Stimulated activated CD4-positive, alpha-beta T cell treated with anti-CD3 and anti-CD28 coated beads, Interleukin-1b, Interleukin-23, amount 100 ng/mL, for 4 hours (primary cell): Measurements from ENCODE around the gene NLK.

Experiments
- DNase-seq, 2 donors: peaks; one replicate each; pipeline ENCODE4 v3.0.0-alpha.2; 2020; ENCODE audit warnings: low read depth in 2 of 2

Gene NLK

DNA sequence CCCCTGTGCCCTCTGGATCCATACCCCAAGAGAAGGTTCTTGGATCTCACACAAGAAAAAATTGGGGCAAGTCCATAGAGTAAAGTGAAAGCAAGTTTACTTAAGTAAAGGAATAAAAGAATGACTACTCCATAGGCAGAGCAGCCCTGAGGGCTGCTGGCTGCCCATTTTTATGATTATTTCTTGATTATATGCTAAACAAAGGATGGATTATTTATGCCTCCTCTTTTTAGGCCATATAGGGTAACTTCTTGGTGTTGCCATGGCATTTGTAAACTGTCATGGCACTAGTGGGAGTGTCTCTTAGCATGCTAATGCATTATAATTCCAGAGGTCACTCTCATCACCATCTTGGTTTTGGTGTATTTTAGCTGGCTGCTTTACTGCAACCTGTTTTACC lies 70.8 kb downstream of the NLK start:
- no peak for DNase-seq

- no peak for DNase-seq
Observed at GRCh38 chr17:28115046-28115445, 72.6 kb downstream of the NLK start.

GRCh38 chr17:28117304-28117703 lies 74.8 kb downstream of the NLK start:
- no peak for DNase-seq

- DNase-seq, result no peak
Observed at GRCh38 chr17:28118362-28118761, 75.9 kb downstream of the NLK start.

DNA sequence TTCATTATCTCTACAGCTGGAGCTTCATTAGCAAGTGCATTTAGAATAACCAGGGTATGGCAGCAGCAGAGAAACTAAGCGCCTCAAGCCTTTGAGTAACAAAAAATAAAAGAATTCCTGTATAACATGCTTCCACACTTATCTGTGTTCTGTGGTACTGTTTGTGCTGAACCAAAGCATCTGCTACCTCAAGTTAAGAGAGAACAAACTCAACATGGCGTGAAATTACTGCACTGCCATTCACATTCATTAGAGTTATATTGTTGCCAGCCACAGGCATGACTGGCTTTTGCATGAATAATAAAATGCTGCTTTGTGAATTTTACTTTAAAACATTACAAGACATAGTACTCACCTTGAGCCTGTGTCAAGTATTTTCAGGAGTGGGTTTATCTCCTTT lies 76.6 kb downstream of the NLK start:
- no peak for DNase-seq

- DNase-seq, result no peak
Observed at GRCh38 chr17:28119560-28119959, 77.1 kb downstream of the NLK start.

GRCh38 chr17:28120766-28121165 lies 78.3 kb downstream of the NLK start:
- DNase-seq, result no peak

GRCh38 chr17:28124962-28125361 lies 82.5 kb downstream of the NLK start:
- no peak for DNase-seq

DNA sequence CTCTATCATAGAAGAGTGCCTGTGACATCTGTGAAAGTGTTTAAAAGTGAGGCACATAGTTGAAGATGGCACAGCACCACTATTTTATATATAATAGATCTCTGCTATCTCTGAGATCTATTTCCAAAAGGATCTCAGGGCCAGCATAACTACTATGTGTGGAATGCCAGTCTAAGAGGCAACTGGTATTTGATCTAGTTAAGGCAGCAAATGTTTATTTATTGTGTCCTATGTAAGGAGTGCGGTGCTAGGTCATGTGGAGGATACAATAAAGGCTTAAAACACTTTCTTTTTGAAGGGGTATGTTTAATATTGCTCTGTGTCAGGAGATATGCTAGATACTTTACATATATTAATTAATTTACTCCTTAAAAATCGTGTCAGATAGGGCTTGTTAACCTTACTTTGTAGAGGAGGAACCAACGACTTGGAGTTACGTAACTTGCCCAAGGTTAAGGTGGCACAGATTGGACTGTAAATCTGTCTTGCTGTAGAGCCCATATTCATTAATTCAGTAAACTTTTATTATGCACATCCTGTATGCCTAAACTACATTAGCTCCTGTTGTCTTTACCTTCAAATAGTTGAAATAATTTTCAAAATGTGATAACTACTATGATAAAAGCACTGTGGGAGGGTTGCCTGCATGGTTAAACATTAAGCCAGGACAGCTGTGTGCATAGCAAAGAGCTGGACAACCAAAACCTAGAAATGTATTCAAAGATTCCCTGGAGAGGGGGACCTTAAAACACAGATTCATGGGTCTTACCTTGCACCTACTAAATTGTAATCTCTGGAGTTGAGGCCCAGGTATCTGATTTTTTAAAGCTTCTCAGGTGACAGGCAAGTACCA lies 83.3 kb downstream of the NLK start:
- DNase-seq, result no peak

DNA sequence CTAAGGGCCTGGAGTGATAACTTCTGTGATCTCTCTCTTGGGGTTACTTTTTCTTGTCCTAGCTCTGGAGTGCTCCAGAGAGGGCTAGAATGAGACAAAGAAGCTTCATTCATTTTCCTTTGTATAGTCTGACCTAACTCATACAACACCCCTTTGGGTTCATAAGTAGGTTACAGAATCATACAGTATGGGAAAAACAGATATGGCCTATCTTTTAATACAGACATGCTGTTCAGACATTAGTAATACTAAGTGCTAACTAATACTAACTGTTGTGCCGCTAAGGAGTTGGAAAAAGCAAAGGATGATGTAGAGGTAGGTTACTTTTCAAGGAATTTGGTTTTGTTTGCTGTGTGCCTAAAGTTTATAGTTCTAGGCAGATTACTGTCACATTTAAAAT lies 84.7 kb downstream of the NLK start:
- DNase-seq, result no peak

GRCh38 chr17:28128779-28129178 lies 86.3 kb downstream of the NLK start:
- no peak for DNase-seq

DNA sequence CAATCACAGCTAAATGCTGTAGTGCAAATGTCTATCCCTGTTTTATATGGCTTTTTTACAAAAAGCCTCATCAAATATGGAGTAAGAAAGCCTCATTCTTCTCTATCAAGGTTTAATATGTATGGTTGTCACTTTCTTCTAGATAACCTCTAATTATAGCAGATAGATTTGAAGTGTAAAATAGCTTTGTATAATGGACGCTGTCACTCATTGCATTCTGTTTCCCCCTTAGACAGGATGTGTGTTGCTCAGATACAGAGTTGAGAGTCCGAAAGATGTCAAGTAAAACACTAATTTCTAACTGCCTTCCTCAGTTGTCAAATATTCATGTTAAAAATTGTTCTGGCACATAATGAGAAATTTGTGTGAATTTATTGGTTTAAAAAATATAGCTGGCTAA lies 88.0 kb downstream of the NLK start:
- DNase-seq, result no peak

DNA sequence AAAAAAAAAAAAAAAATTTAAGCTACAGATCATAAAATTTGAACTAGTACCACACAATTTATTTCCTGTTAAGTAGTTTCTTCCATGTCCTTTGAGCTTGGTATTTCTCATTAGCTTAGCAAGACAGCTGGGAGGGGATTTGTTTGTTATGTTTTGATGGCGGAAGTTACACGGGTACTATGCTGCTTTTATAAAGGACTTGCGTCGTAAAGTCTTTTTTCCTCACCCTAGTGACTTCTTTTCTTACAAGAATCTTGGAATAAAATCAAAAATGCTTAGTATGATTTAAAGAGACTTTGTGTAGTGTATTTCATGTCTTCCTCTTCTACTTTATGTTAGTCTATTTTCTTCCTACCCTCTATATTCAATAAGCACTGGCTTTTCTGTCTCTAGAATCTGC lies 89.1 kb downstream of the NLK start:
- DNase-seq, result no peak

GRCh38 chr17:28133562-28133970 lies 91.1 kb downstream of the NLK start:
- DNase-seq, result no peak

DNA sequence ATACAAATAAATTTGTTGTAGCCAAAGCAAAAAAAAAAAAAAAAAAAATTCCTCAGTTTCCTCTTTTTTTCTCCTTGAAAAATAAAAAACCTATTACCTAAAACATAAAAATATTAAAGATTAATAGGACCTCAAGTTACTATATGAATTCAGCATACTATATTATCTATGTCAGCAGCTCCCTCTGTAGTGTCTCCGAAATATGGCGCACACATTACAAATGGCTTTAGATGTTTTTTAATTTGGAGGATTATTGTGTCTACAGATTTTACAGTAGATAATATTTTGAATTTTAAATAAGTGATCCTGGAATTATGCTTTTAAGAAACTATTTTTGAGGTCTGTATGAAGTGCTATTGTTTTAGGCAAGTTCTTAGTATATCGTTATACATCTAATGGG lies 94.4 kb downstream of the NLK start:
- DNase-seq, result no peak

GRCh38 chr17:28139822-28140221 lies 97.3 kb downstream of the NLK start:
- DNase-seq, result no peak

- no peak for DNase-seq
Observed at GRCh38 chr17:28141313-28141712, 98.8 kb downstream of the NLK start.

- DNase-seq, result no peak
Observed at GRCh38 chr17:28141773-28142172, 99.3 kb downstream of the NLK start.

DNA sequence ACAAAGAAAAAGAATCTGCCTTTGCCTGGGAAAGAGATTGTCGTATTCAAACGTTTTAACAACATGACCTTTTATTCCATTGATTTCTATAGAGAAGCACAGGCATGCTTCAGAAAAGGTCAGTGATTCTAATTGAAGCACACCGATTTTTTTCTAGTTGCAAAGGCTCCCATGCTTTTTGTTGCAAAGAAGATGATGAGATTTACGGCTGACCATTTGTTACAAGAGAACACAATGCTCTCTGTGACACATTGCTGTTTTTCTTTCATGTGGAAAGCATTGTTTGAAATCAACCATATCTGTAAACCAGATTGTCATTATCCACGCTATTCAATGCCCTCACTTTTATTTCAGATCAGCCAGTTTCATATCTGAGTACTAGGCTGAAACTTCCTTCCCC lies 99.8 kb downstream of the NLK start:
- DNase-seq, result no peak

GRCh38 chr17:28144019-28144418 lies 101.5 kb downstream of the NLK start:
- DNase-seq, result no peak

GRCh38 chr17:28145348-28145747 lies 102.9 kb downstream of the NLK start:
- DNase-seq, result no peak

- DNase-seq, result no peak
Observed at GRCh38 chr17:28147017-28147416, 104.5 kb downstream of the NLK start.

- no peak for DNase-seq
Observed at GRCh38 chr17:28151001-28151400, 108.5 kb downstream of the NLK start.

GRCh38 chr17:28154214-28154613 lies 111.7 kb downstream of the NLK start:
- DNase-seq, result no peak
